Cerebellar cortex (tissue), 1 donor: ENCODE data around the gene ENC1.
"Not testable (repeated sequence)": the region's sequence is repeated elsewhere in the genome, so short reads cannot be mapped to it uniquely, and the experiment has no call there.

ENCODE experiments used
- DNase-seq: peaks from one replicate; pipeline ENCODE4 v3.0.0-alpha.2; 2015; ENCODE audit warnings: low spot score

ENC1 gene

DNA sequence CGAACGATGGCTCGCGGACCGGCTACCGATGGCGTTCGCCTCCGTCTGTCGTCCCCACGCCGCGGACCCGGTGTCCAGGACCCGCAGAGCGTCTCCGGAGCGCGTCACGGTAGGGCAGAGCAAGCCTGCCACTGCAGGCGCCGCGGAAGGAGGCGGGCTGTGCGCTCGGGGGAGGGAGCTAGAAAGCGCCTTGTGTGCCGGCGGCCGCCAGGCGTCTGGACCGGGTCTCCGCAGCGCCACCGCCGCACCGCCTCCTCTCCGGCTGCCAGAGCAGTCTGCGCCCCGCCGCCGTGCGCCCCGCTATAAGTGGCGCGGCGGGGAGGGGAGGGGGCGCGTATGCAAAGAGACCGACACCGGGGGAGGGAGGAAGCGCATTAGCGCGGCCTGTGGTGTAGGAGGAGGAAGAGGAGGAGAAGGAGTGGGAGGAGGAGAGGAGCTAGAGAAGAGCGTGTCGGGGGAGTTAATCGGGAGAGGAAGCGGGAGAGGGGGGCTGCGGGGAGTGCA lies at the start of gene ENC1:
Gene ENC1, minus strand, starts transcription at position 279 of the 504 bp plus-strand sequence. CDS start 4,243 bp downstream, outside the sequence.
- peak; percentile 80 for DNase-seq

GRCh38 chr5:74686962-74687751 lies 46.6 kb upstream of the ENC1 start:
- DNase-seq = peak; percentile 23

- DNase-seq = peak; percentile 40
Observed at GRCh38 chr5:74685979-74686631, 45.6 kb upstream of the ENC1 start.

DNA sequence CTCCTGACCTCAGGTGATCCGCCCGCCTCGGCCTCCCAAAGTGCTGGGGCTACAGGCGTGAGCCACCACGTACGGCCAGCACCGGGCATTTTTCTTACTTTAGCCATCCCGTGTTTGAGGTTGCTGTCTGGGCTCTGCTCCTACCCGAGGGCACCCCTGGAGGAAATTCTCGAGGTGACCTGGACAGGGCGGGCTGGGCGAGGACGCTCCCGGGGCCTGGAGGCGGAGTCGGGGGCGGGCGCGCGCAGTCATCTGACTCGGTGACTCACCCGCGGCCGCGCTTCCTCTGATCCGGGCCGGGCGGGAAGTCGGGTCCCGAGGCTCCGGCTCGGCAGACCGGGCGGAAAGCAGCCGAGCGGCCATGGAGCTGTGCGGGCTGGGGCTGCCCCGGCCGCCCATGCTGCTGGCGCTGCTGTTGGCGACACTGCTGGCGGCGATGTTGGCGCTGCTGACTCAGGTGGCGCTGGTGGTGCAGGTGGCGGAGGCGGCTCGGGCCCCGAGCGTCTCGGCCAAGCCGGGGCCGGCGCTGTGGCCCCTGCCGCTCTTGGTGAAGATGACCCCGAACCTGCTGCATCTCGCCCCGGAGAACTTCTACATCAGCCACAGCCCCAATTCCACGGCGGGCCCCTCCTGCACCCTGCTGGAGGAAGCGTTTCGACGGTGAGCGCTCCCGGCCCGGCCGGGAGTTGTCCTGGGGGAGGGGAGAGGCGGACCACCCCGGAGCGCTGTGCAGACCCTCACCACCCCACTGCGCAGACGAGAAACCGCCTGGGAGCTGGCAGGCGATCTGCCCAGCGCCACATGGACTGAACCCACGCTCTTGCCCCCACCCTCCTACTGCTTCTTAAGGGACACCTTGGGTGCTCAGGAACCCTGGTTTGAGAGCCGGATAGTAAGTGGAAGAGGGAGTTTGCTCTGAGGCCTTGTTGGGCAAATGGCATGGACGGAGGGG lies 44.6 kb upstream of the ENC1 start, which contains the start of gene HEXB:
Gene HEXB, plus strand, starts transcription at position 334 of the 952 bp plus-strand sequence. Its CDS starts 28 bp downstream, at position 362.
- DNase-seq = peak; percentile 83

GRCh38 chr5:74679966-74680365 lies 39.4 kb upstream of the ENC1 start:
- no peak for DNase-seq

GRCh38 chr5:74679300-74679699 lies 38.8 kb upstream of the ENC1 start:
- DNase-seq = not testable (repeated sequence)

DNA sequence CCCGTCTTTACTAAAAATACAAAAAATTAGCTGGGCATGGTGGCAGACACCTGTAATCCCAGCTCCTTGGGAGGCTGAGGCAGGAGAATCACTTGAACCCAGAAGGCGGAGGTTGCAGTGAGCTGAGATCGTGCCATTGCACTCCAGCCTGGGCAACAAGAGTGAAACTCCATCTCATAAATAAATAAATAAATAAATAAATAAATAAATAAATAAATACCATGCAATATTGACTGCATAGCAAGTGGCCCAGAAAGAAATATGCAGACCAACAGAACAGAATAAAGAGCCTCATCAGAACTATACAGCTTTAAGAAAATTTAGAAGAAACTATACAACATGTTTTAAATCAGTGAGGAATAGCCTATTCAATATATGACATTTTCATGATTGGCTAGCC lies 37.6 kb upstream of the ENC1 start:
- DNase-seq = not testable (repeated sequence)

DNA sequence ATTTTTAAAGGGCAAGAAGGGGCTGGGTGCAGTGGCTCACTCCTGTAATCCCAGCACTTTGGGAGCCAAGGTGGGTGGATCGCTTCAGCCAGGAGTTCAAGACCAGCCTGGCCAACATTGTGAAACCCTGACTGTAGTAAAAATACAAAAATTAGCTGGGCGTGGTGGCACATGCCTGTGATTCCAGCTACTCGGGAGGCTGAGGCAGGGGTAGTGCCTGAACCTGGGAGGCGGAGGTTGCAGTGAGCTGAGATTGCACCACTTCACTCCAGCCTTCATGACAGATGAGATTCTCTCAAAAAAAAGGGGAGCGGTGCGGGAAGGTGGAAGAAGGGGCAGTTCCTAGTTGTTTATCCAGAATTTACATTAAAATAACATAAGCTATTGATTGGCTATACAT lies 35.9 kb upstream of the ENC1 start:
- not testable (repeated sequence) for DNase-seq

GRCh38 chr5:74673011-74673790 lies 32.7 kb upstream of the ENC1 start:
- peak; percentile 93 for DNase-seq

DNA sequence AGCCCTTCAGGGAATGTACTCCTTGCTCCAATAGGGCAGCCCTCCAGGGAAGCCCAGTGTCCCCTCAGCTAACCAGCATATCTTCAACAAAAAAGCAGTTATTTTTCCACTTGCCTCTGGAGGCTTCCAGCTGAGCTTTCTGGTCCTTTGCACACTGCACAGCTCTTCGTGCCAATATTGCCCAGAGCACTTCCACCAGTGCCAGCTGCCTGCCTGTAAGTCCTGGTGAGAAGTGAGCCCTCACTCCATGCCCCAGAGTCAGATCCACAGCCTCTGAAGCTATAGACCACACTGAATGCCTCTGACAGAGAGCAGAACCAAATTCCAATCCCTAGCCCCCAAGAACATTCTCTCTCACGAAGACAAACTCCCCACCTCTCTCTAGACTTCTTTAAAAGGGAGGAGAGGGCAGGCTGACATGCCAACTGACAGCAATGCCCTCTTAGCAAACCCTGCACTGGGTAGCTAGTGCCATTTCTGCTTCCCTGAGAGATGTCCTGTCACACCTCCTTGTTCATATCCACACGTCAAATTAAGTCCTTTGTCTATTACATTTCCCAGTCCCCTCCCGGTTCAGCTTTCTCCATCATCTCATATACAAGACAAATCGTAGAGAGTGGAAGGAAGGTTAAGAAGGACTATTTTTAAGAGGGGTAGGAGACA lies 31.8 kb upstream of the ENC1 start:
- DNase-seq = peak; percentile 37

- no peak for DNase-seq
Observed at GRCh38 chr5:74670396-74671038, 30.0 kb upstream of the ENC1 start.

DNA sequence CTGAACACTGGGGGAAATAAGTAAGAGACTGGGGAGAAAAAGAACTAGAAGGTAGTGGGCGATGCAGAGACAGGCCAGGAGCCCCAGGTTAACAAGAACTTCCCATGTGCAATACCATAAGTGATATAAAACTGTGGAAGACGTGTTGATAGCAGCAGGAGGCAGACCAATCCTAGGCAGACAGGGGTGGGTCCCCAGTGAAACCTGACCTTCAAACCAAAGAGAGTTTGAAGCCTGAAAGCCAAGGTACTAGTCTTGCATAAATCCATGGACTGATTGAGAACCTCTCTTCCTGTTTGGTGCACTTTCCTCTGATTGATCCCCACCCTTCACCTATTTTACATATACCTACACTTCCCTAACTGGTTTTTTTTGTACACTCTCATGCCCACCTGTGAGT lies 29.3 kb upstream of the ENC1 start:
- DNase-seq = no peak

GRCh38 chr5:74667396-74667795 lies 26.9 kb upstream of the ENC1 start:
- DNase-seq = no peak

DNA sequence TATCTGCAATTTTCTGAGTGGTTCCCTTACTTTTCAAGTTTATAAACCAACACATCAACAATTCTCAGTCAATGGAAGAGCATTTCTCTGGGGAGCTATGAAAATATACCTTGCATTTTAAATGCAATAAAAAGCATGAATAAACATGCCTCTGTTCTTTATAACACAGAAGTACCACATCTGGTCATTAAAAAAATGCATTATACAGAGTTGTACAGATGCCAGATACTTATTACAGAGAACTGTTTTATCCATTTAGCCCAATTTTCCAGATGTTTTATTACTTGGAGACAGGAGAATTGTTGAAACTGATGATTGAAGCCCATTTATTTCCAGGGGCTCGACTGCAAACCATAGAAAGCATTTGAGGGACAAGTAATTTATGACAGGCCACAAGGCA lies 25.3 kb upstream of the ENC1 start:
- DNase-seq = no peak

DNA sequence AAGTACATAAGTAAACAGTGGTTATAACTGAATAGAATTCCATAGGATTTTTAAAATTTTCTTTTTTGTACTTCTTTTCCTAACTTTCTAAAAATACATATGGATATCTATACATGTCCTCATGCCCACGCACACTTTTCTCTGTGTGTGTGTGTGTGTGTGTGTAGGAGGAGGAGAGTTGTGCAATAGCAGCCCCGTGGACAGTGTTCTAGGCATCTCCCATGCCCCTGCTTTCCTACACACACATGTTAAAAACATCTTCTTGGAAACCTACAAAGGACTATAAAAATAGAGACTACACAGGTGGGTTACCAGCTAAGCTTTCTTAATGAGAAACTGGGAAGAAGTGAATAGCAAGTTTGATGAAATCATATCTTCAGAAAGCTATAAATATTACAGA lies 24.7 kb upstream of the ENC1 start:
- no peak for DNase-seq

GRCh38 chr5:74664551-74664950 lies 24.0 kb upstream of the ENC1 start:
- no peak for DNase-seq

DNA sequence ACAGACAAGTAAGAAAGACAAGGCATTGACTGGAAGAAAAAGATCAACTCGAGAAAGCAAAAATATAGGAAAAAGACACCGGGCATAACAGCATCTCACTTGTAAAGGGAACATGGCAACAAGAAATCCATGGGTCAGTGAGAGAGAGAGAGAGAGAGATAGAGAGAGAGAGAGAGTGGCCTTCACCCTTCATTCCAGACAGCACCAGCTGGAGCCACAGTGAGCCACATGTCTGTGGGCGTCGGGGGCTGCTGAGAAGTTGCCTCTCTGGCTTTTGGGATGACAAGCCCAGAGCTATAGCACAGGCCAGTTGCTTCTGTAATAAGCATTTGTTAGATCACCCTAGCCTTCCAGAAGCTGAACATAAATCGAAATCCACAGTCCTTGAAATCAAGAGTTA lies 20.3 kb upstream of the ENC1 start:
- DNase-seq = no peak

- DNase-seq = no peak
Observed at GRCh38 chr5:74660140-74660539, 19.6 kb upstream of the ENC1 start.

GRCh38 chr5:74659172-74659571 lies 18.6 kb upstream of the ENC1 start:
- no peak for DNase-seq

- DNase-seq = no peak
Observed at GRCh38 chr5:74657165-74657564, 16.6 kb upstream of the ENC1 start.
